HL-60/S4 treated with retinoic acid at 250 ng/mL for 4 days and 3 days (cell line): Measurements from ENCODE around the gene SMIM36.

ENCODE experiments used
- in situ Hi-C: fragments of 300-500 bp; cut with MboI; formaldehyde crosslinking; loops from 2 replicates; pipeline ENCODE4 v1.7.0; 2022; ENCODE audit warnings: low sequenced_read_pairs

The SMIM36 gene

GRCh38 chr17:55510986-55511721 is at the start of gene SMIM36:
Gene SMIM36 (minus strand): TSS chr17:55511452.
- in situ Hi-C loops: no loop called here

GRCh38 chr17:55555772-55556171 is 44.5 kb upstream of the SMIM36 start:
- in situ Hi-C loops: no loop called here

GRCh38 chr17:55549140-55549539 is 37.9 kb upstream of the SMIM36 start:
- in situ Hi-C loops: loop anchor here (25.0 kb wide), 2 partner anchors 163 to 763 kb away; partner anchors contain the start of gene TMEM100

GRCh38 chr17:55546991-55547664 is 35.9 kb upstream of the SMIM36 start:
- in situ Hi-C loops: loop anchor here (25.0 kb wide), 2 partner anchors 165 to 765 kb away; partner anchors contain the start of gene TMEM100

- in situ Hi-C loops: loop anchor here (25.0 kb wide), 2 partner anchors 166 to 766 kb away; partner anchors contain the start of gene TMEM100
Observed at GRCh38 chr17:55546481-55546880, 35.2 kb upstream of the SMIM36 start.

GRCh38 chr17:55545806-55546205 is 34.6 kb upstream of the SMIM36 start:
- in situ Hi-C loops: loop anchor here (25.0 kb wide), 2 partner anchors 166 to 766 kb away; partner anchors contain the start of gene TMEM100

- in situ Hi-C loops: loop anchor here (25.0 kb wide), 2 partner anchors 169 to 769 kb away; partner anchors contain the start of gene TMEM100
Observed at GRCh38 chr17:55543709-55544108, 32.5 kb upstream of the SMIM36 start.

- in situ Hi-C loops: loop anchor here (25.0 kb wide), 2 partner anchors 172 to 772 kb away; partner anchors contain the start of gene TMEM100
Observed at GRCh38 chr17:55540414-55541091, 29.3 kb upstream of the SMIM36 start.

- in situ Hi-C loops: loop anchor here (25.0 kb wide), 2 partner anchors 176 to 776 kb away; partner anchors contain the start of gene TMEM100
Observed at GRCh38 chr17:55536205-55536604, 25.0 kb upstream of the SMIM36 start.

GRCh38 chr17:55533608-55534007 is 22.4 kb upstream of the SMIM36 start:
- in situ Hi-C loops: loop anchor here (25.0 kb wide), 2 partner anchors 179 to 779 kb away; partner anchors contain the start of gene TMEM100

GRCh38 chr17:55532670-55533069 is 21.4 kb upstream of the SMIM36 start:
- in situ Hi-C loops: loop anchor here (25.0 kb wide), 2 partner anchors 180 to 780 kb away; partner anchors contain the start of gene TMEM100

- in situ Hi-C loops: loop anchor here (25.0 kb wide), 2 partner anchors 181 to 781 kb away; partner anchors contain the start of gene TMEM100
Observed at GRCh38 chr17:55531053-55531728, 19.9 kb upstream of the SMIM36 start.

- in situ Hi-C loops: loop anchor here (25.0 kb wide), 2 partner anchors 182 to 782 kb away; partner anchors contain the start of gene TMEM100
Observed at GRCh38 chr17:55530064-55530463, 18.8 kb upstream of the SMIM36 start.

- in situ Hi-C loops: loop anchor here (10.0 to 25.0 kb wide), 3 partner anchors 185 to 785 kb away; partner anchors contain the start of gene TMEM100
Observed at GRCh38 chr17:55527540-55528118, 16.4 kb upstream of the SMIM36 start.

- in situ Hi-C loops: loop anchor here (10.0 to 25.0 kb wide), 3 partner anchors 188 to 788 kb away; partner anchors contain the start of gene TMEM100
Observed at GRCh38 chr17:55524440-55525220, 13.4 kb upstream of the SMIM36 start.

- in situ Hi-C loops: loop anchor here (10.0 kb wide), 1 partner anchor 242 kb away; no protein-coding TSS in a partner anchor
Observed at GRCh38 chr17:55523032-55523431, 11.8 kb upstream of the SMIM36 start.

GRCh38 chr17:55521186-55521585 is 9.9 kb upstream of the SMIM36 start:
- in situ Hi-C loops: loop anchor here (10.0 kb wide), 1 partner anchor 244 kb away; no protein-coding TSS in a partner anchor

- in situ Hi-C loops: loop anchor here (10.0 kb wide), 1 partner anchor 244 kb away; no protein-coding TSS in a partner anchor
Observed at GRCh38 chr17:55520402-55520801, 9.2 kb upstream of the SMIM36 start.

- in situ Hi-C loops: no loop called here
Observed at GRCh38 chr17:55518510-55518909, 7.3 kb upstream of the SMIM36 start.
